ENCODE measurements around the gene MSANTD2. TPM values are rescaled to one million over a fixed set of nuclear protein-coding genes. Genes with fewer than 3 reads are reported as not detected.

The MSANTD2 gene
- total RNA-seq, 2 experiments from 2014 or later = 5.8 to 7.3 TPM

DNA sequence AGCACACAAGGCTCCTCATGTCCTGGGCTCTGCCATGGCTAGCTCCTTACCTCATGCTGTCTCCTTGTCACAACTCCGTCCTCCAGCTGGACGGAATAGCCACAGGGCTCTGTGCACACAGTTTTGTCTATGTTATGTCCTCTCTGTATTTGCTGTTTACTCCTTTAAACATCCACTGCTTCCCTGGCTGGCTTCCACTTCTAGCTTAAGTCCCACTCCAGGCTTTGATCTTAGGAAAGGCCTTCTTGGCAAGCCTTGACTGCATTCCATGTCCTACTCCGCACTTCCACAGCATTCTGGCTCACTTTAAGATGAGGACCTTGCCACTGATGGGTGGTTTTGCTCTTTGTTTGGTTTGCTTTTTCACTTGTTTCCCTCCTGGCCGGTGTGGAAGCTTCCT is 42.1 kb upstream of the MSANTD2 start:
- ATAC-seq (no peak), DNase-seq (no peak)
- TF ChIP-seq, protein P1, sequence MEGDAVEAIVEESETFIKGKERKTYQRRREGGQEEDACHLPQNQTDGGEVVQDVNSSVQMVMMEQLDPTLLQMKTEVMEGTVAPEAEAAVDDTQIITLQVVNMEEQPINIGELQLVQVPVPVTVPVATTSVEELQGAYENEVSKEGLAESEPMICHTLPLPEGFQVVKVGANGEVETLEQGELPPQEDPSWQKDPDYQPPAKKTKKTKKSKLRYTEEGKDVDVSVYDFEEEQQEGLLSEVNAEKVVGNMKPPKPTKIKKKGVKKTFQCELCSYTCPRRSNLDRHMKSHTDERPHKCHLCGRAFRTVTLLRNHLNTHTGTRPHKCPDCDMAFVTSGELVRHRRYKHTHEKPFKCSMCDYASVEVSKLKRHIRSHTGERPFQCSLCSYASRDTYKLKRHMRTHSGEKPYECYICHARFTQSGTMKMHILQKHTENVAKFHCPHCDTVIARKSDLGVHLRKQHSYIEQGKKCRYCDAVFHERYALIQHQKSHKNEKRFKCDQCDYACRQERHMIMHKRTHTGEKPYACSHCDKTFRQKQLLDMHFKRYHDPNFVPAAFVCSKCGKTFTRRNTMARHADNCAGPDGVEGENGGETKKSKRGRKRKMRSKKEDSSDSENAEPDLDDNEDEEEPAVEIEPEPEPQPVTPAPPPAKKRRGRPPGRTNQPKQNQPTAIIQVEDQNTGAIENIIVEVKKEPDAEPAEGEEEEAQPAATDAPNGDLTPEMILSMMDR (IDR thresholded peaks at IDR 0.05) = no peak
- Mint-ChIP-seq H3K27me3 (peaks cover 78% of the 10 kb centered on the region), H3K36me3 (ENCODE audit: low read depth) (no peaks in the 10 kb centered on the region), H3K9me3 (no peaks in the 10 kb centered on the region), H3K27ac (no peak overlapping the region), H3K4me1 (ENCODE audit: low read depth) (peaks cover 6% of the 10 kb centered on the region), H3K4me3 (no peak overlapping the region)
- POLR2A ChIA-PET = no interaction called here
- intact Hi-C loops (cut with micrococcal nuclease) = no loop called here
- CTCF ChIA-PET = interaction anchor here (4.1 kb wide), 1 partner anchor 24 kb away, joined by 25 read pairs; the partner anchor contains the start of gene ROBO3

DNA sequence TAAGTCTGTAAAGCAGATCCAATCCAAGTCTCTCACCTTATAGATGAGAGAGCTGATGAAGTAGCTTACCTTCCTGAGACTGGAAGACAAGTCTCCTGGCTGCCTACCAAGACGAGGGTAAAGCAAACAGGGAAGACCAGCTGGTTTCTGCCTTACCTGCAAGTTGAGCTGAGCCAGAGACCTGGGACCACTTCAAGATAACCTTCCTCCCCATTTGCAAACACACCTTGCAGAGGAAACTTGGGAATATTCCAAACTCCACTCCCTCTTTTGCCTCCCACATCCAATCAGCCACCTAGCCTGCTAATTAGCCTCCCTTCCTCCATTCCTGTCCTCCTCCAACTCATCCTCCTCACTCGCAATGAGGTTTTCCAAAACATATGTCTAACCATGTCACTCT is 41.6 kb upstream of the MSANTD2 start:
- no peaks in the 10 kb centered on the region for H3K36me3 Mint-ChIP-seq (ENCODE audit: low read depth)
- no peak overlapping the region for H3K4me3 Mint-ChIP-seq
- TF ChIP-seq, protein P1 (IDR thresholded peaks at IDR 0.05) = no peak
- H3K9me3 Mint-ChIP-seq = no peaks in the 10 kb centered on the region
- CTCF ChIA-PET = interaction anchor here (4.1 kb wide), 1 partner anchor 24 kb away, joined by 25 read pairs; the partner anchor contains the start of gene ROBO3
- POLR2A ChIA-PET = no interaction called here
- intact Hi-C loops (cut with micrococcal nuclease) = no loop called here
- H3K27ac Mint-ChIP-seq = no peak overlapping the region
- peaks cover 9% of the 10 kb centered on the region for H3K4me1 Mint-ChIP-seq (ENCODE audit: low read depth)
- DNase-seq (no peak), ATAC-seq (no peak)
- H3K27me3 Mint-ChIP-seq = peaks cover 76% of the 10 kb centered on the region

DNA sequence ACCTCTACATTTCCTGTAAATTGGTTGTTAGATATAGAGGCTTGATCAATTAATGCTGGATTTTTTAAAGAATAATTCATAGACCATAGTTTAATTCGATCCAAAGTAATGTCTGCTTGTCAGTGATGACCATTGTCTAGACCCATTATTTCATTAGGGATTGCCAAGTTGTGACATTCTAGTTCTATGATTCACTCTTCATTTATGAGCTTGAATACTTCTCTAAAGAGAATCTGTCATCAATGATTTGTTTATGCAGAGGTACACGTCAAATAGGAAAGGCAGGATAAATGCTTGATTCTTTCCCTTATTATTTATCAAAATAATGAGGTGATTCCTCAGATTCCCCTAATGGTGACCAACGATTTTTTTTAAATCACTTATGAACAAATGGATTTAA is 41.0 kb upstream of the MSANTD2 start:
- no peaks in the 10 kb centered on the region for H3K9me3 Mint-ChIP-seq
- TF ChIP-seq, protein P1 (IDR thresholded peaks at IDR 0.05) = no peak
- peaks cover 13% of the 10 kb centered on the region for H3K4me1 Mint-ChIP-seq (ENCODE audit: low read depth)
- H3K27ac Mint-ChIP-seq = no peak overlapping the region
- intact Hi-C loops (cut with micrococcal nuclease) = no loop called here
- H3K4me3 Mint-ChIP-seq = no peak overlapping the region
- ChIA-PET CTCF (interaction anchor here (4.1 kb wide), 1 partner anchor 25 kb away, joined by 25 read pairs; the partner anchor contains the start of gene ROBO3), POLR2A (no interaction called here)
- peaks cover 71% of the 10 kb centered on the region for H3K27me3 Mint-ChIP-seq
- ATAC-seq (no peak), DNase-seq (no peak)
- H3K36me3 Mint-ChIP-seq (ENCODE audit: low read depth) = no peaks in the 10 kb centered on the region

DNA sequence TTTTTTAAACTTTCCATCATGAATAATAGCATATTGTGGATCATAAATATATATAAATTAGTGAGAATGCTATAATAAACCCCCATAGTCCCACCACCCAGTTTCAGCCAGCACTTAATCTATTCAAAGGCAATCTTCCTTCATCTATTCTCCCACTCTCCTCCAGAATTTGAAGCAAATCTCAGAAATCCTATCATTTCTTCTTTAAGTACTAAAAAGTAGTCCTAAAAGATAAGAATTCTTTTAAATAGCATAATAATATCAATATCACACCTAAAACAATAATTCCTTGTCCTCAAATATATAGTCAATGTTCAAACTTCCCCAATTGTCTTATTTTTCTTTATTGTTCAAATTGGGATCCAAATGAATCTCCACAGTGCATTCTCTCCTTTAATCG is 40.5 kb upstream of the MSANTD2 start:
- TF ChIP-seq, protein P1 (IDR thresholded peaks at IDR 0.05) = no peak
- Mint-ChIP-seq H3K27ac (no peak overlapping the region), H3K9me3 (no peaks in the 10 kb centered on the region), H3K4me1 (ENCODE audit: low read depth) (peaks cover 15% of the 10 kb centered on the region), H3K36me3 (ENCODE audit: low read depth) (no peaks in the 10 kb centered on the region), H3K27me3 (peaks cover 66% of the 10 kb centered on the region), H3K4me3 (no peak overlapping the region)
- CTCF ChIA-PET = interaction anchor here (1.3 kb wide), 1 partner anchor 26 kb away, joined by 4 read pairs; no protein-coding TSS in a partner anchor
- ATAC-seq = no peak
- intact Hi-C loops (cut with micrococcal nuclease) = no loop called here
- DNase-seq = no peak
- POLR2A ChIA-PET = no interaction called here

DNA sequence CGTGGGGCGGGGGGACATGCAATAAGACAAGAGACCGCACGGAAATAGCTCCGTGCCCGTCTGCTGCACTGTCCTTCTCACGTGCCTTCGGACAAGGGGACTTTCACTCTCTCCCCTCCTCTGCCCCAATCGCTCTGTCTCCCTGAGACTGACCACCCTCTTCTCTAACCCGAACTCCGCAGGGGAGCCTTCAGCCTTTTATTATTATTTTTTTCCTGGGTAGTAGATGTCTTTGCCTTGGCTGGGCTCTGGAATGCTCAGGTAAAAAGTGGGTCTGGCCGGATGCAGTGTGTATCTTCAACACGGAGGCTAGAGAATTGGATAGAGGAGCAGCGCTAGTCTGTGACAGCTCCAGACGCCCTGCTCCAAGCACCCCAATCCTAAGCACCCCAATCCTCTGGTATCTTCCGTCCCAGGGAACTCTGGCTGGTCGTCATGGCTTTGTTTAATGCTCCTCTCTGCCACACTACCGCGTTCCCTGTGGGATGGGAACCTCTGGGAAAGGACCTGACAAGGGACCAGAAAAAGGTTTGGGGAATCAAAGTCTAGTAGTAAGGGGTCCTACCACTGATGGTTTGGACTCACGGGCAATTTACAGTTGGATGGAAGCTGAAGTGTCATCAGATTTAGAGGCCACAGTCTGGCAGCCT is 39.9 kb upstream of the MSANTD2 start:
- TF ChIP-seq, protein P1 (IDR thresholded peaks at IDR 0.05) = no peak
- POLR2A ChIA-PET = no interaction called here
- Mint-ChIP-seq H3K4me1 (ENCODE audit: low read depth) (peaks cover 15% of the 10 kb centered on the region), H3K27me3 (peaks cover 64% of the 10 kb centered on the region), H3K36me3 (ENCODE audit: low read depth) (no peaks in the 10 kb centered on the region), H3K27ac (no peak overlapping the region), H3K4me3 (peak overlapping the region; percentile 4), H3K9me3 (no peaks in the 10 kb centered on the region)
- intact Hi-C loops (cut with micrococcal nuclease) = loop anchor here (5.0 kb wide), 1 partner anchor 78 kb away; the partner anchor contains the start of gene ESAM
- DNase-seq = no peak
- CTCF ChIA-PET = interaction anchor here (1.3 to 2.6 kb wide), 2 partner anchors 26 to 170 kb away, joined by 4 to 22 read pairs; no protein-coding TSS in a partner anchor
- no peak for ATAC-seq

All from activated CD8-positive, alpha-beta T cell treated with anti-CD3 and anti-CD28 coated beads for 36 hours (primary cell).